ENCODE measurements around the gene ZC3H7B. TPM values are rescaled to one million over a fixed set of nuclear protein-coding genes. Genes with fewer than 3 reads are reported as not detected.

ZC3H7B gene
- total RNA-seq, 1 donor from 2014 or later: 58.2 TPM

DNA sequence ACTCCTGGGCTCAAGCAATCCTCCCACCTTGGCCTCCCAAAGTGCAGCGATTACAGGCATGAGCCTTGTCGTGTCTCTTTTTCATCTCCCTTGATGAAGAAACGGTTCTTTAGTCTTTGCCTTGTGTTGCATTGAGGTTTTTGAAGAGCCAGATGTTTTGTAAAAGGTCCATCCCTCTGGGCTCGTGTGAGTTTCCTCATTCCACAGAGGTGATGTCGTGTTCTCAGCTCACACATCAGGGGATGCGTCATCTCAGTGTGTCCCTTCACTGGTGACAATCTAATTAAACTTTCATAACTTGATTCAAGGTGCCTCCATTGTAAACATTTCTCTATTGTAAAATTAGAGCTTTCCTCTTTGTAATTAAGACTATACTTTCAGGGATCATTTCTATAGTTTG, 50.7 kb downstream of the ZC3H7B start:
- Mint-ChIP-seq H3K4me3 (no peak overlapping the region), H3K36me3 (ENCODE audit: low read depth) (peaks cover 94% of the 10 kb centered on the region), H3K4me1 (no peaks in the 10 kb centered on the region), H3K27me3 (no peaks in the 10 kb centered on the region), H3K9me3 (no peaks in the 10 kb centered on the region), H3K27ac (no peak overlapping the region)
- CTCF ChIA-PET: no interaction called here
- intact Hi-C loops (cut with micrococcal nuclease): no loop called here
- DNase-seq: no peak
- TF ChIP-seq, protein P1, sequence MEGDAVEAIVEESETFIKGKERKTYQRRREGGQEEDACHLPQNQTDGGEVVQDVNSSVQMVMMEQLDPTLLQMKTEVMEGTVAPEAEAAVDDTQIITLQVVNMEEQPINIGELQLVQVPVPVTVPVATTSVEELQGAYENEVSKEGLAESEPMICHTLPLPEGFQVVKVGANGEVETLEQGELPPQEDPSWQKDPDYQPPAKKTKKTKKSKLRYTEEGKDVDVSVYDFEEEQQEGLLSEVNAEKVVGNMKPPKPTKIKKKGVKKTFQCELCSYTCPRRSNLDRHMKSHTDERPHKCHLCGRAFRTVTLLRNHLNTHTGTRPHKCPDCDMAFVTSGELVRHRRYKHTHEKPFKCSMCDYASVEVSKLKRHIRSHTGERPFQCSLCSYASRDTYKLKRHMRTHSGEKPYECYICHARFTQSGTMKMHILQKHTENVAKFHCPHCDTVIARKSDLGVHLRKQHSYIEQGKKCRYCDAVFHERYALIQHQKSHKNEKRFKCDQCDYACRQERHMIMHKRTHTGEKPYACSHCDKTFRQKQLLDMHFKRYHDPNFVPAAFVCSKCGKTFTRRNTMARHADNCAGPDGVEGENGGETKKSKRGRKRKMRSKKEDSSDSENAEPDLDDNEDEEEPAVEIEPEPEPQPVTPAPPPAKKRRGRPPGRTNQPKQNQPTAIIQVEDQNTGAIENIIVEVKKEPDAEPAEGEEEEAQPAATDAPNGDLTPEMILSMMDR (IDR thresholded peaks at IDR 0.05): no peak
- POLR2A ChIA-PET: no interaction called here
- no peak for ATAC-seq (ENCODE audit: low read depth)

DNA sequence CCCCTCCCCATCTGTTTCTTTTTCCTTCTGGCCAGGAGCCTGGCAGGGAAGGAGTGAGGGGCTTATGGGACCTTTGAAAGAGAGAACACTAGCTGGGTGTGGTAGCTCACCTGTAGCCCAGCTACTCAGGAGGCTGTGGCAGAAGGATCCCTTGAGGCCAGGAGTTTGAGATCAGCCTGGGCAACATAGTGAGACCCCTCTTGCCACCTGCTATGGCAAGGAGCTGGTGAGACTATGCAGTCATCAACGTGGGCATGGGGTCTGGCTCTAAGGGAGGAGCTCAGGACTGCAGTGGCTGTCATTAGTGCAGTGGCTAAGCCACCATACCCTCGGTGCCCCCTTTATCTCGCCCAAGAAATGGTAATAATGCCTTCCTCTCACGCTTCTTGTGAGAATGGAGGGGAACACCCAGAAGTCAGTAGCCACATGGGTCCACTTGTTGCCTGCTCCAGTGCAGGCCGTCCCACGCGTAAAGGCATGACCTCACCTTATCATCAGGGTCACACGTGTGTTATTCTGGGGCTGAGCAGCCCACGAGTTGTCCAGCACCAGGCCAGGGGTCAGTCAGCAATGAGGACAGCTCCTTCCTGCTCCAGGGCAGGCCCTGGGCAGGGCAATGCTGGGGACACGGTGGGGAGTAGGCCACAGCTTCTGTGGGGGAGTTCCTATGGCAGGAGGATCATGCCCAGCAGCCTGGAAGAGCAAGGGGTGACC, 52.7 kb downstream of the ZC3H7B start:
- H3K36me3 Mint-ChIP-seq (ENCODE audit: low read depth): peaks cover 88% of the 10 kb centered on the region
- ChIA-PET POLR2A (interaction anchor here (0.6 to 1.1 kb wide), 2 partner anchors 27 to 261 kb away, joined by 3 to 7 read pairs; partner anchors contain the start of gene TEF), CTCF (no interaction called here)
- no peaks in the 10 kb centered on the region for H3K9me3 Mint-ChIP-seq
- no peak overlapping the region for H3K4me3 Mint-ChIP-seq
- TF ChIP-seq, protein P1 (IDR thresholded peaks at IDR 0.05): no peak
- H3K27me3 Mint-ChIP-seq: no peaks in the 10 kb centered on the region
- ATAC-seq (ENCODE audit: low read depth) (no peak), DNase-seq (no peak)
- intact Hi-C loops (cut with micrococcal nuclease): no loop called here
- no peak overlapping the region for H3K27ac Mint-ChIP-seq
- H3K4me1 Mint-ChIP-seq: no peaks in the 10 kb centered on the region

DNA sequence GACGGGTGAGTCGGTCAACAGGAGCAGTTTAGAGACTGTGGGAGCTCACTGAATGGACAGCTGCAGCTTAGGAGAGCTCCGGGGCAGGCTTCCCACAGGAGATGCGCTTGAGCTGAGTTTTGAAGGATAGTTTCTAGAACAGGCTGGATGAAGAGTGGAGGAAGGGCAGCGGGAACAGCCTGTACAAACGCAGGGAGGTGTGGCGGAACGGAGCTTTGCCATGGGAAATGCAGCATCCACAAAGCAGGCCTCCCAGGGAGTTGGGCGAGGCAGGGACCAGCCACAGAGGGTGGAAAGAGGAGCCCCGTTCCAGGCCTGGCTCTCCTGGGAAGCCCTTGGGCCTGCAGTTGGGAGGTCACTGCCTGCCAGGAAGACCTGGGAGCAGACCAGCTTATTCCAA, 53.7 kb downstream of the ZC3H7B start:
- no peak for ATAC-seq (ENCODE audit: low read depth)
- POLR2A ChIA-PET: interaction anchor here (1.1 kb wide), 1 partner anchor 27 kb away, joined by 7 read pairs; the partner anchor contains the start of gene TEF
- Mint-ChIP-seq H3K36me3 (ENCODE audit: low read depth) (peaks cover 87% of the 10 kb centered on the region), H3K4me3 (no peak overlapping the region), H3K27me3 (no peaks in the 10 kb centered on the region), H3K27ac (no peak overlapping the region), H3K4me1 (no peaks in the 10 kb centered on the region), H3K9me3 (no peaks in the 10 kb centered on the region)
- CTCF ChIA-PET: no interaction called here
- no peak for DNase-seq
- intact Hi-C loops (cut with micrococcal nuclease): no loop called here
- TF ChIP-seq, protein P1 (IDR thresholded peaks at IDR 0.05): no peak

DNA sequence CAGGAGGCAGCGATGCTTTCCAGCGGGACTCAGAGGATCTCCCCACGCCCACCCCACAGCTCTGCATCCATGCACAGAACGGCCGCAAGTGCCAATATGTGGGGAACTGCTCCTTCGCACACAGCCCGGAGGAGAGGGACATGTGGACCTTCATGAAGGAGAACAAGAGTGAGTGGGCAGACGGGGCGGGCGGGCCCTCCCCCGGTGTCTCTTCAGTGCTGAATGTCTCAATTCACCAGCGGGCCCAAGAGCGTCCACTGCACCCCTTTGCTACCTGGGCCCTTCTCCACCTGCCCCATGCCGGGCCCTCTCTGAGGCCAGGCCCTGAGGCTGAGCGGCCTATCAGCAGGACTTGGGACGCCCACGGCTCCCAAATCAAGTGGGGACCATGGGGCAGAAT, 54.6 kb downstream of the ZC3H7B start:
- no peaks in the 10 kb centered on the region for H3K27me3 Mint-ChIP-seq
- DNase-seq (no peak), ATAC-seq (ENCODE audit: low read depth) (no peak)
- H3K36me3 Mint-ChIP-seq (ENCODE audit: low read depth): peaks cover 77% of the 10 kb centered on the region
- no peaks in the 10 kb centered on the region for H3K9me3 Mint-ChIP-seq
- POLR2A ChIA-PET: no interaction called here
- intact Hi-C loops (cut with micrococcal nuclease): no loop called here
- H3K4me1 Mint-ChIP-seq: no peaks in the 10 kb centered on the region
- CTCF ChIA-PET: no interaction called here
- H3K27ac Mint-ChIP-seq: no peak overlapping the region
- TF ChIP-seq, protein P1 (IDR thresholded peaks at IDR 0.05): no peak
- no peak overlapping the region for H3K4me3 Mint-ChIP-seq

DNA sequence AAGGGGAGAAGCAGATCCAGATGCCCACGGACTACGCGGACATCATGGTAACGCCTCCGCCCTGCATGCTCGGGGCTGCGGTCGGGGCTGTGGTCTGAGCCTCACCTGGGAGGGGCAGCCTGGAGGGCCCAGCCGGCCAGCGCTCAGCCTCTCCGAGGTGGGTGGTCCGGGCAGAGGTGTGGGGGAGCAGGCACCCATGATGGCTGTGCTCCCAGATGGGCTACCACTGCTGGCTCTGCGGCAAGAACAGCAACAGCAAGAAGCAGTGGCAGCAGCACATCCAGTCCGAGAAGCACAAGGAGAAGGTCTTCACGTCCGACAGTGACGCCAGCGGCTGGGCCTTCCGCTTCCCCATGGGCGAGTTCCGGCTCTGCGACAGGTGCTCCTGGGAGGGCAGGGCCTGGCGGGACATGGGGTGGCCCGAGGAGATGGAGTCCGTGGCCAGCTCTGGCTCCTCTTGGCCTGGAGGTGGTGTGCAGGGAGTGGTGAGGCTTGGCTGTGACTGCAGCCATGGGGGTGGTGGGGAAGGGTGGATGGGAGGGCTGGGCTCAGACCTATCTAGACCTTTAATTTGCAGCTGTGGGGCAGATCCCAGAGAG, 55.2 kb downstream of the ZC3H7B start:
- CTCF ChIA-PET: no interaction called here
- no peak for ATAC-seq (ENCODE audit: low read depth)
- no peaks in the 10 kb centered on the region for H3K27me3 Mint-ChIP-seq
- H3K27ac Mint-ChIP-seq: no peak overlapping the region
- no peak overlapping the region for H3K4me3 Mint-ChIP-seq
- intact Hi-C loops (cut with micrococcal nuclease): no loop called here
- H3K4me1 Mint-ChIP-seq: no peaks in the 10 kb centered on the region
- no peak for DNase-seq
- H3K9me3 Mint-ChIP-seq: no peaks in the 10 kb centered on the region
- POLR2A ChIA-PET: no interaction called here
- TF ChIP-seq, protein P1 (IDR thresholded peaks at IDR 0.05): no peak
- peaks cover 71% of the 10 kb centered on the region for H3K36me3 Mint-ChIP-seq (ENCODE audit: low read depth)
